ENCODE measurements around the gene RIMBP2. TPM values are rescaled to one million over a fixed set of nuclear protein-coding genes. Genes with fewer than 3 reads are reported as not detected.

Gene RIMBP2
- total and polyA plus RNA-seq, 9 of the 15 experiments (the other 6 are each of a cell fraction or from before 2014, with no cell fraction given): not detected

- TF ChIP-seq GMEB1 (CRISPR knock-in tag; IDR thresholded peaks at IDR 0.05): no peak
- no peak for TF ChIP-seq GATA2 (CRISPR knock-in tag; IDR thresholded peaks at IDR 0.05)
- no peak for TF ChIP-seq ZC3H8 (IDR thresholded peaks at IDR 0.05)
- no peak for TF ChIP-seq ATF1 (CRISPR knock-in tag; IDR thresholded peaks at IDR 0.05)
- TF ChIP-seq ATF1 (tag; IDR thresholded peaks at IDR 0.05): no peak
- no peak for TF ChIP-seq CBX3 (IDR thresholded peaks at IDR 0.05; ENCODE audit: borderline replicate concordance in 1 of 2, low read length in 2 of 2)
- no peak for TF ChIP-seq ZNF655 (CRISPR knock-in tag; IDR thresholded peaks at IDR 0.05)
- TF ChIP-seq ILK (tag; IDR thresholded peaks at IDR 0.05; ENCODE audit: borderline replicate concordance, low read depth): no peak
- no peak for TF ChIP-seq ARID2 (IDR thresholded peaks at IDR 0.05)
- no peak for TF ChIP-seq KDM4B (IDR thresholded peaks at IDR 0.05; ENCODE audit: borderline replicate concordance in 2 of 2, low read depth in 1 of 2)
- TF ChIP-seq JUND (IDR thresholded peaks at IDR 0.05; ENCODE audit: borderline replicate concordance, low read depth, low read length): peak; percentile 4; the same call in 1 of the 2 replicates
- no peak; the same call in 2 of the 3 replicates for TF ChIP-seq JUND (tag; IDR thresholded peaks at IDR 0.05; ENCODE audit: borderline replicate concordance, low read depth, low read length)
- TF ChIP-seq ZNF561 (CRISPR knock-in tag; conservative IDR thresholded peaks at IDR 0.05): no peak
- TF ChIP-seq THRB (CRISPR knock-in tag; conservative IDR thresholded peaks at IDR 0.05): no peak
Observed at GRCh38 chr12:130661486-130662255, 54.4 kb downstream of the RIMBP2 start (continued).

Measured in K562 (cell line).